Measurements from ENCODE around the gene GNG2. TPM values are rescaled to one million over a fixed set of nuclear protein-coding genes. Genes with fewer than 3 reads are reported as not detected.

The GNG2 gene
- total and polyA plus RNA-seq, 2 experiments from 2014 or later, result 9.9 to 14.8 TPM

DNA sequence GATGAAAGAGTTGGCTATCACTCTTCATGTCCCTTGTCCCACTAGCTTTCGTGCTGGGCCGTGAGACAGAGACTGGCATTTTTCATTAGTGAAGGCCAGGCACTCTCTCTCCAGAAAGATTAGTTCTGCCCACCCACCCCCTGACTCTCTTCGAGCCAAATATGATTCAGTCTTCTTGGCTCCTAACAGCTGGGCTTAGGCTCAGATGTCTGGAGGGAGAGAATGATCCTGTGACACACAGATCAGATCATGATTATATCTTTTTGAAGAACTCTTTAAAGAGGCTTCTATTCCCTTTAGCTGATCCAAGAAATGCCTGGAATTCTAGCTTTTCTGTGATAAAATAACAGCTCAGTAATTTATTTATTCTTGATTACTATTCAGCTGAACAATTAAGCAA is 5.2 kb upstream of the GNG2 start:
- Histone ChIP-seq H3K36me3 (ENCODE audit: insufficient read depth) (no peaks in the 10 kb centered on the region), H4K20me1 (replicated peaks; ENCODE audit: insufficient read depth) (no peaks in the 10 kb centered on the region), H3K27me3 (ENCODE audit: insufficient read depth) (no peaks in the 10 kb centered on the region), H3K79me2 (replicated peaks; ENCODE audit: insufficient read depth) (no peaks in the 10 kb centered on the region), H3F3A (replicated peaks; ENCODE audit: low read depth) (no peaks in the 10 kb centered on the region), H2AFZ (no peak overlapping the region; the same call in 1 of the 2 replicates), H3K9me2 (ENCODE audit: insufficient read depth) (no peaks in the 10 kb centered on the region), H3K4me3 (no peak overlapping the region), H3K27ac (ENCODE audit: low read depth) (no peak overlapping the region), H3K4me1 (ENCODE audit: insufficient read depth) (peaks cover 6% of the 10 kb centered on the region; the same call in 1 of the 2 replicates), H3K4me2 (no peak overlapping the region)
- Mint-ChIP-seq H3K27ac (no peak overlapping the region), H3K9me3 (peaks cover 3% of the 10 kb centered on the region; the same call in 2 of the 3 replicates), H3K4me3 (no peak overlapping the region), H3K27me3 (ENCODE audit: insufficient read depth, low read depth, poor library complexity) (peaks cover 13% of the 10 kb centered on the region), H3K36me3 (ENCODE audit: low read depth) (no peaks in the 10 kb centered on the region; the same call in 2 of the 3 replicates), H3K4me1 (peaks cover 16% of the 10 kb centered on the region)
- no peak for ATAC-seq
- no peak for DNase-seq (ENCODE audit: low spot score)
- TF ChIP-seq EZH2 (IDR thresholded peaks at IDR 0.05; ENCODE audit: low read depth, unreplicated experiment) (no peak), ZNF331 (CRISPR knock-in tag; IDR thresholded peaks at IDR 0.05; ENCODE audit: low read depth) (no peak), POLR2AphosphoS5 (IDR thresholded peaks at IDR 0.05; ENCODE audit: low read depth) (no peak), CREB1 (CRISPR knock-in tag; IDR thresholded peaks at IDR 0.05; ENCODE audit: low read depth) (no peak), JUNB (IDR thresholded peaks at IDR 0.05; ENCODE audit: unreplicated experiment) (no peak), STAT1 (IDR thresholded peaks at IDR 0.05; ENCODE audit: unreplicated experiment) (no peak), ZNF114 (CRISPR knock-in tag; IDR thresholded peaks at IDR 0.05) (no peak)
- TF ChIP-seq, protein P1, sequence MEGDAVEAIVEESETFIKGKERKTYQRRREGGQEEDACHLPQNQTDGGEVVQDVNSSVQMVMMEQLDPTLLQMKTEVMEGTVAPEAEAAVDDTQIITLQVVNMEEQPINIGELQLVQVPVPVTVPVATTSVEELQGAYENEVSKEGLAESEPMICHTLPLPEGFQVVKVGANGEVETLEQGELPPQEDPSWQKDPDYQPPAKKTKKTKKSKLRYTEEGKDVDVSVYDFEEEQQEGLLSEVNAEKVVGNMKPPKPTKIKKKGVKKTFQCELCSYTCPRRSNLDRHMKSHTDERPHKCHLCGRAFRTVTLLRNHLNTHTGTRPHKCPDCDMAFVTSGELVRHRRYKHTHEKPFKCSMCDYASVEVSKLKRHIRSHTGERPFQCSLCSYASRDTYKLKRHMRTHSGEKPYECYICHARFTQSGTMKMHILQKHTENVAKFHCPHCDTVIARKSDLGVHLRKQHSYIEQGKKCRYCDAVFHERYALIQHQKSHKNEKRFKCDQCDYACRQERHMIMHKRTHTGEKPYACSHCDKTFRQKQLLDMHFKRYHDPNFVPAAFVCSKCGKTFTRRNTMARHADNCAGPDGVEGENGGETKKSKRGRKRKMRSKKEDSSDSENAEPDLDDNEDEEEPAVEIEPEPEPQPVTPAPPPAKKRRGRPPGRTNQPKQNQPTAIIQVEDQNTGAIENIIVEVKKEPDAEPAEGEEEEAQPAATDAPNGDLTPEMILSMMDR (conservative IDR thresholded peaks at IDR 0.05; ENCODE audit: low read depth in 2 of 2), result no peak
- TF ChIP-seq, protein P2, sequence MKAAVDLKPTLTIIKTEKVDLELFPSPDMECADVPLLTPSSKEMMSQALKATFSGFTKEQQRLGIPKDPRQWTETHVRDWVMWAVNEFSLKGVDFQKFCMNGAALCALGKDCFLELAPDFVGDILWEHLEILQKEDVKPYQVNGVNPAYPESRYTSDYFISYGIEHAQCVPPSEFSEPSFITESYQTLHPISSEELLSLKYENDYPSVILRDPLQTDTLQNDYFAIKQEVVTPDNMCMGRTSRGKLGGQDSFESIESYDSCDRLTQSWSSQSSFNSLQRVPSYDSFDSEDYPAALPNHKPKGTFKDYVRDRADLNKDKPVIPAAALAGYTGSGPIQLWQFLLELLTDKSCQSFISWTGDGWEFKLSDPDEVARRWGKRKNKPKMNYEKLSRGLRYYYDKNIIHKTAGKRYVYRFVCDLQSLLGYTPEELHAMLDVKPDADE (IDR thresholded peaks at IDR 0.05), result no peak
- TF ChIP-seq, protein P3, sequence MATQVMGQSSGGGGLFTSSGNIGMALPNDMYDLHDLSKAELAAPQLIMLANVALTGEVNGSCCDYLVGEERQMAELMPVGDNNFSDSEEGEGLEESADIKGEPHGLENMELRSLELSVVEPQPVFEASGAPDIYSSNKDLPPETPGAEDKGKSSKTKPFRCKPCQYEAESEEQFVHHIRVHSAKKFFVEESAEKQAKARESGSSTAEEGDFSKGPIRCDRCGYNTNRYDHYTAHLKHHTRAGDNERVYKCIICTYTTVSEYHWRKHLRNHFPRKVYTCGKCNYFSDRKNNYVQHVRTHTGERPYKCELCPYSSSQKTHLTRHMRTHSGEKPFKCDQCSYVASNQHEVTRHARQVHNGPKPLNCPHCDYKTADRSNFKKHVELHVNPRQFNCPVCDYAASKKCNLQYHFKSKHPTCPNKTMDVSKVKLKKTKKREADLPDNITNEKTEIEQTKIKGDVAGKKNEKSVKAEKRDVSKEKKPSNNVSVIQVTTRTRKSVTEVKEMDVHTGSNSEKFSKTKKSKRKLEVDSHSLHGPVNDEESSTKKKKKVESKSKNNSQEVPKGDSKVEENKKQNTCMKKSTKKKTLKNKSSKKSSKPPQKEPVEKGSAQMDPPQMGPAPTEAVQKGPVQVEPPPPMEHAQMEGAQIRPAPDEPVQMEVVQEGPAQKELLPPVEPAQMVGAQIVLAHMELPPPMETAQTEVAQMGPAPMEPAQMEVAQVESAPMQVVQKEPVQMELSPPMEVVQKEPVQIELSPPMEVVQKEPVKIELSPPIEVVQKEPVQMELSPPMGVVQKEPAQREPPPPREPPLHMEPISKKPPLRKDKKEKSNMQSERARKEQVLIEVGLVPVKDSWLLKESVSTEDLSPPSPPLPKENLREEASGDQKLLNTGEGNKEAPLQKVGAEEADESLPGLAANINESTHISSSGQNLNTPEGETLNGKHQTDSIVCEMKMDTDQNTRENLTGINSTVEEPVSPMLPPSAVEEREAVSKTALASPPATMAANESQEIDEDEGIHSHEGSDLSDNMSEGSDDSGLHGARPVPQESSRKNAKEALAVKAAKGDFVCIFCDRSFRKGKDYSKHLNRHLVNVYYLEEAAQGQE (IDR thresholded peaks at IDR 0.05; ENCODE audit: unreplicated experiment), result no peak
